Hepatocyte (in vitro differentiated cells): ENCODE measurements around the gene DCP2.

Experiments used
- CTCF ChIP-seq: fragments of 200-600 bp; sonication (generic); IDR thresholded peaks from 2 replicates; pipeline ENCODE4 v1.5.1; 2016; ENCODE audit warnings: antibody characterized with exemption, mild to moderate bottlenecking; ENCODE audit not compliant: poor library complexity
- EZH2 ChIP-seq: fragments of 200-600 bp; sonication (generic); IDR thresholded peaks from 2 replicates; pipeline ENCODE4 v1.6.1; 2016; ENCODE audit warnings: antibody characterized with exemption, mild to moderate bottlenecking, borderline replicate concordance
- EZH2phosphoT487 ChIP-seq: fragments of 200-600 bp; sonication (generic); IDR thresholded peaks from one replicate; pipeline ENCODE4 v1.6.1; 2018; ENCODE audit warnings: antibody characterized with exemption, mild to moderate bottlenecking, low read depth, moderate library complexity; ENCODE audit not compliant: unreplicated experiment, severe bottlenecking

- TF ChIP-seq CTCF (no peak), EZH2 (no peak), EZH2phosphoT487 (no peak)
Measured at GRCh38 chr5:113005454-113005853, 28.9 kb downstream of the DCP2 start.
